ENCODE measurements around the gene TPD52L2.
A peak's percentile ranks its signal among the peaks of the same experiment; 100 is the strongest.
"Not testable (repeated sequence)": the region's sequence is repeated elsewhere in the genome, so short reads cannot be mapped to it uniquely, and the experiment has no call there.

TPD52L2 gene

DNA sequence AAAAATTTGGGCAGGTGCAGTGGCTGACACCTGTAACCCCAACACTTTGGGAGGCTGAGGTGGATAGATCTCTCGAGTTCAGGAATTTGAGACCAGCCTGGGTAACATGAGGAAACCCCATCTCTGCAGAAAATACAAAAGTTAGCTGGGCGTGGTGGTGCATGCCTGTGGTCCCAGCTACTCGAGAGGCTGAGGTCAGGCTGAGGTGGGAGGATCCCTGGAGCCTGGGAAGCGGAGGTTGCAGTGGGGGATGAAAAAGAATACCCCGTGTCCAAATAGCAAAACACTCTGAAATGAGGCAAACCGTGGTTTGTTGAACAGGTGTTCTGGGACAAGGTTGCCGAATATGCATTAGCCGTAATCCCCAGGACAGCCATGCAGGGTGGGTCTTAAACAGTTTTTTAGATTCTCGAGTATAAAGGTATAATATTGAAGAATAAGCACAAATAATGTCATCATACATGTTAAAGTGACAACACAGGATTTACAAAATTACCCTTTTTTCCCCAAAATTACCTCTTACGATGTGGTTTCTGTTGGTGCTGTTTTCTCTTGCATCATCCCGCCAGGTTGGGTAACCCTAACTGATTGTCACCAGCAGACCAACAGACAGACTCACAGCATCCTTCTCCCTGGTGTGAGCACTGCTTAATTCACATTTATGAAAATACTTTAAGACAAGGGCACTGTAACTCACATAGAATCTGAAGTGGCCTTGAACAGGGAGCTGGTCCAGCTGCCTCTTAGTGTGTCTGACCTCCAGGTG, 38.9 kb downstream of the TPD52L2 start:
- peak overlapping the region; percentile 32 for H3K4me3 Mint-ChIP-seq
- H3K27me3 Mint-ChIP-seq: no peaks in the 10 kb centered on the region
- no peaks in the 10 kb centered on the region for H3K9me3 Mint-ChIP-seq (ENCODE audit: low read depth)
- H3K27ac Mint-ChIP-seq: peak overlapping the region; percentile 28
- H3K36me3 Mint-ChIP-seq: no peaks in the 10 kb centered on the region
- H3K4me1 Mint-ChIP-seq (ENCODE audit: low read depth): peaks cover 50% of the 10 kb centered on the region

DNA sequence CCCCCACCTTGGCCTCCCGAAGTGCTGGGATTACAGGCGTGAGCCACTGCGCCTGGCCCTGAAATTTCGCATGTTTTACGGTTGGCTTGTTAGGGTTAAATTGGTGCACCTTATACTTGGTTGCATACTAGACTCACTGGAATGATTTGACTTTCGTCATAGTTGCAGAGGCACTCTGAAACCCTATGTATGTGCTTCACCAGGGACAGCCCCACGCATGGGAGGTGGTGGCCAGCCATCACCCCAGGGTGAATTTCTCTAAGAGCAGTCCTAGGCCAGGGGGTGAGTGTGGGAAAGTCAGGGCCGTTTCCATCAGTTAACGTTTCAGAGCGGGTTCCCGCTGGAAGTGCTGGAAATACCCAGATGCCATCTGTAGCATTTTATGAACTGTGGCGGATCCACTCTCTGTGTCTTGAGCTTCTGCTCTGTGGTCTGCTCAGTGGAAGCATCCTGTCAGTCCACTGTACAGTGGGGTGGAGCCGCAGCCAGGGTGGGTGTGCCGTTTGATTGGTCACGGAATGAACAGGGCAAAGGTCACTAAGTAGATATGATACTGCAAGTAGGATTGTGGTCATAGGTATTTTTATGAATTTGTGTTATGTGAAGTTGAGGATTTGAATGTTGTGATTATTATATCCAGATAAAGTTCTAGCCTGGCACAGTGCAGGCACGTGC, 43.1 kb downstream of the TPD52L2 start:
- no peaks in the 10 kb centered on the region for H3K27me3 Mint-ChIP-seq
- H3K9me3 Mint-ChIP-seq (ENCODE audit: low read depth): no peaks in the 10 kb centered on the region
- no peak overlapping the region for H3K27ac Mint-ChIP-seq
- H3K4me3 Mint-ChIP-seq: no peak overlapping the region
- no peaks in the 10 kb centered on the region for H3K36me3 Mint-ChIP-seq
- H3K4me1 Mint-ChIP-seq (ENCODE audit: low read depth): peaks cover 41% of the 10 kb centered on the region

DNA sequence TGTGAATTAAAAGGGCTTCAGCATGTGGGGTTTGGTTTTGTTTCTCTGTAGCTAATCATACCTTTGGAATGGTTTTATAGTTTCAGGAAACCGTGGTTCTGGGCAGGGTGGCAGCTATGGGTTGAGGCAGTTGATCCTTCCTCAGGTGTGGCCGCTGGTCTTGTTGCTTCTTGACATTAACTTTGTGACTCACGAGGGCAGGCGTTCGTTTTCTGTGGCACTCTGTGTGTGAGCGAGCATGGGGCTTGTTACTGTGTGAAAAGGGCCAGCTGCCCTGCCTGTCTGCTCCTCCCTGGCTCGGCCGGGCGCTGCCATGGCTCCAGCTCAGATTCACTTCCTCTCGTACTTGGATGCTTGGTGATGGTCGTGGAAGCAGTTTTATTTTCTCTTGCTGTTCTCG, 46.1 kb downstream of the TPD52L2 start:
- Mint-ChIP-seq H3K4me1 (ENCODE audit: low read depth) (peaks cover 32% of the 10 kb centered on the region), H3K9me3 (ENCODE audit: low read depth) (no peaks in the 10 kb centered on the region), H3K4me3 (no peak overlapping the region), H3K27ac (no peak overlapping the region), H3K27me3 (no peaks in the 10 kb centered on the region), H3K36me3 (peaks cover under 1% of the 10 kb centered on the region)

DNA sequence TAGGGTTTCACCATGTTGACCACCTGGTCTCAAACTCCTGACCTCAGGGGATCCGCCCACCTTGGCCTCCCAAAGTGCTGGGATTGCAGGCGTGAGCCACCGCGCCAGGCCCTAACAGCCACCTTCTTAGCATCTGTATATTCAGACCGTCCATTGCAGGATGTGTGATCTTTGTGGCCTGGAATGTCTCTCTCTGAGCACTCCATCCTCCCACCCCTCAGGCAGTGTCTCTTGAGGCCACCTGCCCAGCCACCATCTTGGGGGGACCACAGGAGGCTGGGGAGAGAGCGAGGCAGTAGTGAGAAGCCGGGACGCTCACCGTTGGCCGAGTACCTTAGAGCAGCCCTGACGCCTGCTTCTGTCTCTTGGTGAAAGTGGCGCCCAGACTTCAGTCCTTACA, 48.7 kb downstream of the TPD52L2 start:
- H3K4me1 Mint-ChIP-seq (ENCODE audit: low read depth): peaks cover 38% of the 10 kb centered on the region
- H3K27me3 Mint-ChIP-seq: no peaks in the 10 kb centered on the region
- H3K9me3 Mint-ChIP-seq (ENCODE audit: low read depth): no peaks in the 10 kb centered on the region
- H3K4me3 Mint-ChIP-seq: no peak overlapping the region
- no peak overlapping the region for H3K27ac Mint-ChIP-seq
- H3K36me3 Mint-ChIP-seq: peaks cover 2% of the 10 kb centered on the region

DNA sequence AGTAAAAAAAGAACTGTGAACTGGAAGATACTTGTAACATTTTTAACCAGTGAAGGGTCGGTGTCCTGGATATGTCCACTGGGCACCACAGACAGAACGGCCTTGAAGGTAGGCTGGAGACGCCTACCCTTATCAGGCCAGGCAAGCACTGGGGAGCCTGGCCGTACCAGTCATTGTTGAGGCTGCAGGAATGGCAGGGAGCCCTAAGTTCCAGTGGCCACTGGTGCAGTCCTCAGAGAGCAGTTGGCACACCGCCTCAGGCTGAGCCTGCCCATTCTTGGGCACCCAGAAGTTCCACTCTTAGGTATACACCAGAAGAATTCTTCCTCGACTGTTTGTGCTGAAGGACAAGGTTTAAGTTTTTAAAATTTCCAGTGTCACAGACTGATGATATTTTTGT, 50.4 kb downstream of the TPD52L2 start:
- Mint-ChIP-seq H3K4me1 (ENCODE audit: low read depth) (peaks cover 32% of the 10 kb centered on the region), H3K4me3 (no peak overlapping the region), H3K36me3 (peaks cover 2% of the 10 kb centered on the region), H3K9me3 (ENCODE audit: low read depth) (no peaks in the 10 kb centered on the region), H3K27me3 (no peaks in the 10 kb centered on the region), H3K27ac (peak overlapping the region; percentile 12)

DNA sequence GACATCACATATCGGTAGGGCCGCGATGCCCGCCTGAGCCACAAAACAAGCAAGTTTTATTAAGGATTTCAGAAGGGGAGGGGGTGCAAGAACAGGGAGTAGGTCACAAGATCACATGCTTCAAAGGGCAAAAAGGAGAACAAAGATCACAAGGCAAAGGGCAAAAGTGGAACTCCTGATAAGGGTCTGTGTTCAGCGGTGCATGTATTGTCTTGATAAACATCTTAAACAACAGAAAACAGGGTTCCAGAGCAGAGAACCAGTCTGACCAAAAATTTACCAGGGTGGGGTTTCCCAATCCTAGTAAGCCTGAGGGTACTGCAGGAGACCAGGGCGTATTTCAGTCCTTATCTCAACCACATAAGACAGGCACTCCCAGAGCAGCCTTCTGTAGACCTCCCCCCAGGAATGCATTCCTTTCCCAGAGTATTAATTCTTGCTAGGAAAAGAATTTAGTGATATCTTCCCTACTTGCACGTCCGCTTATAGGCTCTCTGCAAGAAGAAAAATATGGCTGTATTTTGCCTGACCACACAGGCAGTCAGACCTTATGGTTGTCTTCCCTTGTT, 51.4 kb downstream of the TPD52L2 start:
- Mint-ChIP-seq H3K4me1 (ENCODE audit: low read depth) (peaks cover 25% of the 10 kb centered on the region), H3K27ac (peak overlapping the region; percentile 64)
- not testable (repeated sequence) for H3K27me3 Mint-ChIP-seq; H3K9me3 Mint-ChIP-seq (ENCODE audit: low read depth); H3K4me3 Mint-ChIP-seq; H3K36me3 Mint-ChIP-seq

DNA sequence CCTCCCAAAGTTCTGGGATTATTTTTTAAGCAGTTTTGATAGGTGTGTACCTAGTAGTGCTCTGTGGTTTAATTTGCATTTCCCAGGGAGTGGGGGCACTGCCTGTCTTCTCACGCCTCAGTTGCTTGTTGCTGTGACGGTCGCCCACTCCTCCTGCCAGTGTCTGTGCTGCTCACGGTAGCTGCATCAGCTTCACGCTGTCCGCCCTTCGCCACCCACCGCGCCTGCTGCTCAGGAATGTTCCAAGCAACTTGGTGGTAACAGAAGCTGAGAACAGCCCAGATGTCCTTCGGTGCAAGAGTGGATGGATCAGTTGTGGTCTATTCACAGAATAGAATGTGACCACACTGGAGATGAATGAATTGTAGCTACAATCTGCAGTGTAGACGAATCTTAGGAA, 52.7 kb downstream of the TPD52L2 start:
- no peak overlapping the region for H3K4me3 Mint-ChIP-seq

DNA sequence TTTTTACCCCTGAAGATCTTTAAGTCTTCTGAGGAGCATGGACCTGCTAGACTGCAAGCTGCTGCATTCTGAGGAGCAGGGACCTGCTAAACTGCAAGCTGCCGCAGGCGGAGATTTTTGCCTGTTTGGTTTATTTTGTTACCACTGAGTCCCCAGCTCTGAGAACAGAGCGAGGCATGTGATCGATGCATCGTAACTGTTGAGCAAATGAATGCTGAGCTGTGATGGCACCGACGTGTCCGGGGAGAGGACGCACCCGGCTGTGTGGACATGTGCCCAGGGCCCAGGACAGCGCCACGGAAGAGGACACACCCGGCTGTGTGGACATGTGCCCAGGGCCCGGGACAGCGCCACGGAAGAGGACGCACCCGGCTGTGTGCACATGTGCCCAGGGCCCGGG, 54.1 kb downstream of the TPD52L2 start:
- Mint-ChIP-seq H3K4me3 (no peak overlapping the region), H3K27ac (no peak overlapping the region), H3K9me3 (ENCODE audit: low read depth) (no peaks in the 10 kb centered on the region), H3K36me3 (peaks cover 2% of the 10 kb centered on the region), H3K27me3 (no peaks in the 10 kb centered on the region), H3K4me1 (ENCODE audit: low read depth) (peaks cover 21% of the 10 kb centered on the region)

More for the DNA sequence above, 52.7 kb downstream of the TPD52L2 start:
- H3K36me3 Mint-ChIP-seq: peaks cover 2% of the 10 kb centered on the region
- H3K4me1 Mint-ChIP-seq (ENCODE audit: low read depth): peaks cover 23% of the 10 kb centered on the region
- peak overlapping the region; percentile 29 for H3K27ac Mint-ChIP-seq
- no peaks in the 10 kb centered on the region for H3K9me3 Mint-ChIP-seq (ENCODE audit: low read depth)
- no peaks in the 10 kb centered on the region for H3K27me3 Mint-ChIP-seq

DNA sequence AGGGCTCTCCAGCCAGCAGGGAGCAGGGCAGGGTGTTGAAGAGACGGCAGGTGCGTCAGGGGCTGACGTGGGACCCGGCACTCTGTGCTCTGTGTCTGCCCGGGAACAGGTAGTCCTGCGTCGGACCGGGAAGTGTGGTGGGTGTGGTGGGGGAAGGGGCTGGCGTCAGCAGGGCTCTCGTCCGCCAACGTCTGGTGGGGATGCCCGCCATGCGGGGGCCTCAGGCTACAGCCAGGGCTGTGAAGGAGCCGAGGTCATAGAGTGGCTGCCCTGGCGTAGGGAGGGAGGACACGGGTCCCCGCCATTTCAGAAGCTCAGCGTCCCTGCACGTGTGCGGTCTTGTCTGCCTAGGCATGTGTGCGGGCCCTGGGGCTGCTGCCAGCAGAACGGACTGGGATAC, 55.2 kb downstream of the TPD52L2 start:
- peaks cover 22% of the 10 kb centered on the region for H3K4me1 Mint-ChIP-seq (ENCODE audit: low read depth)
- H3K36me3 Mint-ChIP-seq: peaks cover 2% of the 10 kb centered on the region
- no peaks in the 10 kb centered on the region for H3K9me3 Mint-ChIP-seq (ENCODE audit: low read depth)
- no peaks in the 10 kb centered on the region for H3K27me3 Mint-ChIP-seq
- no peak overlapping the region for H3K27ac Mint-ChIP-seq
- no peak overlapping the region for H3K4me3 Mint-ChIP-seq

DNA sequence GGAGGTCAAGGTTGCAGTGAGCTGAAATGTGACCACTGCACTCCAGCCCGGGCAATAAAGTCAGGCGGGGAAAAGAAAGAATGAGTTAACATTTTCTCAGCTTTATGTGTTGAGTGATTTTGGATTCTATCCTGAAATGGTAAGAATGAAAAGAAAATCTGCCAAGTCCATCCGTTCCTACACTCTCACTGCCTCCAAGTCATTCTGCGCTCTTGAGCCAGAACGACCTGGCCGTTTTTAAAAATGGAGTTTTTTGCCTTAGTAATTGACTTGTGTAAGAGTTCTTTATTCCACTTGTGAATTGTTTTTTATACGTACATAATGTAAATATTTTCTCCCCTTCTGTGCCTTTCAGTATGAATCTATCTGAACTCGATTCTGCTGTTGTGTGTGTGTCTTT, 58.6 kb downstream of the TPD52L2 start:
- Mint-ChIP-seq H3K27ac (peak overlapping the region; percentile 34), H3K36me3 (peaks cover 3% of the 10 kb centered on the region), H3K4me1 (ENCODE audit: low read depth) (peaks cover 16% of the 10 kb centered on the region), H3K4me3 (no peak overlapping the region), H3K9me3 (ENCODE audit: low read depth) (no peaks in the 10 kb centered on the region), H3K27me3 (no peaks in the 10 kb centered on the region)

DNA sequence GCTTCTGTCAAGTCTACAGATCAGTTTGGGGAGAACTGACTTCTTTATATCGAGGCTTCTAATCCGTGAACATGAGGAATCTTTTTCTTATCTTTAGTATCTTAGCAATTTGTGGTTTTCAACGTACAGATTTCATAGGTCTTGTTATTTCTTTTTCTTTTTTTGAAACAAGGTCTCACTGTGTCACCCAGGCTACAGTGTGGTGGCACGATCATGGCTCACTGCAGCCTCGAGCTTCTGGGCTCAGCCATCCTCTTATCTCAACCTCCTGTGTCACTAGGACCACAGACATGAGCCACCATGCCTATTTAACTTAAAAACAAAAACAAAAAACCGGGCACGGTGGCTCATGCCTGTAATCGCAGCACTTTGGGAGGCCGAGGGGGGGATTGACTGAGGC, 59.2 kb downstream of the TPD52L2 start:
- no peaks in the 10 kb centered on the region for H3K9me3 Mint-ChIP-seq (ENCODE audit: low read depth)
- no peaks in the 10 kb centered on the region for H3K27me3 Mint-ChIP-seq
- H3K36me3 Mint-ChIP-seq: peaks cover 3% of the 10 kb centered on the region
- H3K4me1 Mint-ChIP-seq (ENCODE audit: low read depth): peaks cover 16% of the 10 kb centered on the region
- peak overlapping the region; percentile 34 for H3K27ac Mint-ChIP-seq
- H3K4me3 Mint-ChIP-seq: no peak overlapping the region

DNA sequence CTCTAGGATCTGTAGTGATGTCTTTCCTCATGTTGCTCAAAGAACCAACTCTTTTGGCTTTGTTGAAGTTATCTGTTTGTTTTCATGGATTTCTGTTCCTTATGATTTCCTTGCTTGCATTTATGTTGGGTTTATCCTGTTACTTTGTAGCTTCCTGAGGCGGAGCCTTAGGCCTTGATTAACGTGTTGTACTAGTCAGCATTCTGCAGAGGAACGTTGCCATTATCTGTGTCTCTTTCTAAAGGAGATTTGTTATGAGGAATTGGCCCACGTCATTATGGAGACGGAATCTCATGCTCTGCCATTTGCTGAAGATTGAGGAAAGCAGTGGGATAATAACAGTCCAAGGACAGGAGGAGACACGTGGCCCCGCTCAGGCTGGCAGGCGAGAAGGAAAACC, 61.2 kb downstream of the TPD52L2 start:
- Mint-ChIP-seq H3K9me3 (ENCODE audit: low read depth) (no peaks in the 10 kb centered on the region), H3K27ac (no peak overlapping the region)

DNA sequence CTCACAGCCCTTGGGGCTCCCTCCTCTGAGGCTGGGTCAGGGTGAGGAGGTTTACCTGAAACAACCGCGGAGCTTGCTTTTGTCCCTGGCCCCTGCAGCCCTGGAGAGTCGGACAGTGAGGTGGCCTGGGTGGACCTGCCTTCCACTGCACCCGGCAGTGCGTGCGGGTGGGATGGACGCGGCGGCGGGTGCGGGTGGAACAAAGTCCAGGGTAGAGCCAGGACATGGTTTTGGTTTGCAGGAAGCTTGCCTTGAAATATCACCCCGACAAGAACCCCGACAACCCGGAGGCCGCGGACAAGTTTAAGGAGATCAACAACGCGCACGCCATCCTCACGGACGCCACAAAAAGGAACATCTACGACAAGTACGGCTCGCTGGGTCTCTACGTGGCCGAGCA, 64.0 kb downstream of the TPD52L2 start:
- no peak overlapping the region for H3K4me3 Mint-ChIP-seq
- H3K36me3 Mint-ChIP-seq: peaks cover 3% of the 10 kb centered on the region
- H3K27me3 Mint-ChIP-seq: no peaks in the 10 kb centered on the region
- no peaks in the 10 kb centered on the region for H3K9me3 Mint-ChIP-seq (ENCODE audit: low read depth)
- H3K4me1 Mint-ChIP-seq (ENCODE audit: low read depth): peaks cover 12% of the 10 kb centered on the region
- H3K27ac Mint-ChIP-seq: no peak overlapping the region

More for the DNA sequence above, 61.2 kb downstream of the TPD52L2 start:
- no peak overlapping the region for H3K4me3 Mint-ChIP-seq
- peaks cover 3% of the 10 kb centered on the region for H3K36me3 Mint-ChIP-seq
- H3K4me1 Mint-ChIP-seq (ENCODE audit: low read depth): peaks cover 16% of the 10 kb centered on the region
- no peaks in the 10 kb centered on the region for H3K27me3 Mint-ChIP-seq

DNA sequence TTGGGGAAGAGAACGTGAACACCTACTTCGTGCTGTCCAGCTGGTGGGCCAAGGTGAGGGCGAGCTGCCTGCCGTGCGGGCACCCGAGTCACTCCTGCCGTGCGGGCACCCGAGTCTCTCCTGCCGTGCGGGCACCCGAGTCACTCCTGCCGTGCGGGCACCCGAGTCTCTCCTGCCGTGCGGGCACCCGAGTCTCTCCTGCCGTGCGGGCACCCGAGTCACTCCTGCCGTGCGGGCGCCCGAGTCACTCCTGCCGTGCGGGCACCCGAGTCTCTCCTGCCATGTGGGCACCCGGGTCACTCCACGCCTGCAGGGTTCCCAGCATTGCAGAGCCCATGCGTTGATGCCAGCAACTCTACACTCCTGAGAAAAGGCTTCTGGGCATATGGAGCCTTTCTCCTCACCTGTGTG, 64.4 kb downstream of the TPD52L2 start:
- not testable (repeated sequence) for H3K27me3 Mint-ChIP-seq; H3K4me3 Mint-ChIP-seq; H3K9me3 Mint-ChIP-seq (ENCODE audit: low read depth); H3K27ac Mint-ChIP-seq; H3K36me3 Mint-ChIP-seq
- H3K4me1 Mint-ChIP-seq (ENCODE audit: low read depth): peaks cover 12% of the 10 kb centered on the region

DNA sequence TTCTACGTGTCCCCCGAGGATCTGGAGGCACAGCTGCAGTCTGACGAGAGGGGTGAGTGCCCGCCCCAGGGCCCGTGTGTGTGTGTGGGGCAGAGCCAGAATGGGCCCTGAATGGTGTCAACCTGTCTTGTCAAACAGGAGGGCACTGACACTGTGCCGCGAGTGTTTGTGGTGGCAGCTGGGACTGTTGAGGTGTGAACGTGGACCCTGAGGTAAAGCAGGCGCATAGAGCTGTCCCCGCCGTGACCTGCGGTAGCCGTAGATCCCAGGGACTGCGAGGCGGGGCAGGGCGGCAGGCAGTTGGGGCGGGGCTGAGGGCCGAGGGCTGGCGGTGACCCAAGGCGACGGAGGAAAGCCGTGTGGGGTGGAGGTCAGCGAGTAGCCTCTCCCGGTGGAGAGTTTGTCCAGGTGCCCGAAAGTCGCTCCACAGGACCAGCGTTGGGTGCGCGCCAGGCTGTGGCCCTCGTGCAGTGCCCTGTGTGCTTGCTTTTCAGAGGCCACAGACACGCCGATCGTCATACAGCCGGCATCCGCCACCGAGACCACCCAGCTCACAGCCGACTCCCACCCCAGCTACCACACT, 66.0 kb downstream of the TPD52L2 start:
- no peaks in the 10 kb centered on the region for H3K9me3 Mint-ChIP-seq (ENCODE audit: low read depth)
- H3K36me3 Mint-ChIP-seq: peaks cover 3% of the 10 kb centered on the region
- no peak overlapping the region for H3K4me3 Mint-ChIP-seq
- H3K4me1 Mint-ChIP-seq (ENCODE audit: low read depth): peaks cover 9% of the 10 kb centered on the region
- H3K27ac Mint-ChIP-seq: no peak overlapping the region
- H3K27me3 Mint-ChIP-seq: no peaks in the 10 kb centered on the region

Measured in activated naive CD8-positive, alpha-beta T cell (primary cell).